Neural progenitor cell (in vitro differentiated cells): ENCODE data around the gene SLAMF7. TPM values are rescaled to one million over a fixed set of nuclear protein-coding genes. Genes with fewer than 3 reads are reported as not detected.

ENCODE experiments used
- DNase-seq: peaks from one replicate; pipeline ENCODE4 v3.0.0-alpha.2; 2016; ENCODE audit warnings: low spot score
- H2AFZ ChIP-seq: fragments of 200-600 bp; sonication (generic); replicated peaks from 2 replicates; pipeline ENCODE4 v1.6.1; 2016; ENCODE audit warnings: antibody characterized with exemption
- H3F3A ChIP-seq: fragments of 200-600 bp; sonication (generic); 2 replicates; pipeline ENCODE4 v1.6.1; 2016; ENCODE audit warnings: antibody characterized with exemption, low read depth
- H3K27ac ChIP-seq: fragments of 200-600 bp; sonication (generic); 2 replicates; pipeline ENCODE4 v1.5.1; 2016; ENCODE audit warnings: mild to moderate bottlenecking
- H3K27me3 ChIP-seq: fragments of 200-600 bp; sonication (generic); 2 replicates; pipeline ENCODE4 v1.6.1; 2016; ENCODE audit warnings: mild to moderate bottlenecking, moderate library complexity
- H3K36me3 ChIP-seq: fragments of 200-600 bp; sonication (generic); 2 replicates; pipeline ENCODE4 v1.5.1; 2016
- H3K4me1 ChIP-seq: fragments of 200-600 bp; sonication (generic); 2 replicates; pipeline ENCODE4 v1.6.1; 2016; ENCODE audit warnings: mixed run types
- H3K4me2 ChIP-seq: fragments of 200-600 bp; sonication (generic); 2 replicates; pipeline ENCODE4 v1.6.1; 2016
- H3K4me3 ChIP-seq: fragments of 200-600 bp; sonication (generic); 2 replicates; pipeline ENCODE4 v1.5.1; 2016
- H3K79me2 ChIP-seq: fragments of 200-600 bp; sonication (generic); 2 replicates; pipeline ENCODE4 v1.6.1; 2016; ENCODE audit warnings: low read depth
- H3K9ac ChIP-seq: fragments of 200-600 bp; sonication (generic); 2 replicates; pipeline ENCODE4 v1.6.1; 2016
- H3K9me3 ChIP-seq: fragments of 200-600 bp; sonication (generic); 2 replicates; pipeline ENCODE4 v1.5.1; 2016; ENCODE audit warnings: low read depth
- H4K20me1 ChIP-seq: fragments of 200-600 bp; sonication (generic); 2 replicates; pipeline ENCODE4 v1.6.1; 2016; ENCODE audit warnings: low read depth
- H3K27ac Mint-ChIP-seq: 3 replicates; pipeline ENCODE4 v1.8.0; 2021; ENCODE audit warnings: mixed read lengths
- H3K27me3 Mint-ChIP-seq: 2 replicates; pipeline ENCODE4 v1.8.0; 2022; ENCODE audit warnings: low read depth, mild to moderate bottlenecking, inconsistent platforms, moderate library complexity, mixed read lengths; ENCODE audit not compliant: insufficient read depth
- H3K36me3 Mint-ChIP-seq: 3 replicates; pipeline ENCODE4 v1.8.0; 2021; ENCODE audit warnings: mixed read lengths
- H3K4me1 Mint-ChIP-seq: 3 replicates; pipeline ENCODE4 v1.8.0; 2021; ENCODE audit warnings: mixed read lengths
- H3K4me3 Mint-ChIP-seq: 3 replicates; pipeline ENCODE4 v1.8.0; 2021; ENCODE audit warnings: mild to moderate bottlenecking, moderate library complexity, mixed read lengths
- H3K9me3 Mint-ChIP-seq: 3 replicates; pipeline ENCODE4 v1.8.0; 2020; ENCODE audit warnings: mixed read lengths
- EZH2 ChIP-seq: fragments of 200-600 bp; sonication (generic); IDR thresholded peaks from 2 replicates; pipeline ENCODE4 v1.6.1; 2017; ENCODE audit warnings: antibody characterized with exemption, mild to moderate bottlenecking, moderate library complexity
- EZH2phosphoT487 ChIP-seq: fragments of 200-600 bp; sonication (generic); IDR thresholded peaks from 2 replicates; pipeline ENCODE4 v1.6.1; 2017; ENCODE audit warnings: antibody characterized with exemption
- total RNA-seq: library from RNA; depleted of rRNA; stranded (reverse); fragments of >200 nt; gene quantifications from 2 replicates; pipeline ENCODE4 v1.2.3, GENCODE V29; 2015; ENCODE audit warnings: low replicate concordance
- TF ChIP-seq, protein P1 (sequence below): fragments of 200-600 bp; sonication (generic); IDR thresholded peaks from 2 replicates; pipeline ENCODE4 v1.5.1; 2017; ENCODE audit warnings: antibody characterized with exemption, mild to moderate bottlenecking

SLAMF7 gene
- total RNA-seq, 1 donor from 2014 or later = not detected

DNA sequence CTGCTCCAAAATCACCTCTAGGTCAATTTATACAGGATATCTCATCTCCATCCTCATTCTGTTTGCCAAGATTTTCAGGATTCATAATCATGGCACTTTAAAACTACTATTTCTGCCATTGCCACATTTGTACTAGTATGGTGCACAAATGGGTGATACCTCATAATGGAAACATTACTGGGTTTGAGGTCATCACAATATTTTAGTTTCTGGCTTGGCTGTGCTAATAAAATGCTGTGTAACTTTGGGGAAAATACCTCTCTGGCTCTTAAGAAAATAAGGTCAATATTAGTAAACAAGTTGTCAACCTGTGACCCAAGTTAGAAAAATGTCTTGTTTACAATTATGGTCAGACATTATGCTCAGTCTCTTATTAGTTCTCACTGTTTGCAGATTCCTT lies 4.7 kb upstream of the SLAMF7 start:
- H3K27ac Mint-ChIP-seq = no peak overlapping the region
- peaks cover 2% of the 10 kb centered on the region for H3K27me3 Mint-ChIP-seq

DNA sequence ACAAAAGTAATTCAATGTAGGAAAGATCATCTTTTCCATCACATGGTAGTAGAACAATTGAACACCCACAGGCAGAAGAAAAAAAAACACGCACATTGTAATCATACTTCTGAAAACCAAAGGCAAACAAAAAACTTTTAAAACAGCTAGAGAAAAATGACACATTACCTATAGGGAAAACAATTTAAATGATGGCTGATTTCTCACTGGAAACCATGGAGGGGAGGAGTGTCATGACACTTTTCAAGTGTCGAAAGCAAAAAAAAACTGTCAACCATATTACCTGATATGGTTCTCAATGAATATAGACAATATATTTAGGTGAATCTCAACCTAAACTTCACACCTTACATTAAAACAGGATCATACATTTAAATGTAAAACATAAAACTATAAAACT lies 776 bp upstream of the SLAMF7 start:
- no peaks in the 10 kb centered on the region for H3K4me1 Mint-ChIP-seq
- peaks cover 4% of the 10 kb centered on the region for H3K9me3 Mint-ChIP-seq
- Histone ChIP-seq H3K27ac (no peak overlapping the region), H3K36me3 (no peaks in the 10 kb centered on the region), H3K4me2 (no peak overlapping the region), H4K20me1 (no peaks in the 10 kb centered on the region), H3K9me3 (peaks cover 12% of the 10 kb centered on the region), H3K9ac (no peak overlapping the region), H3K79me2 (no peaks in the 10 kb centered on the region), H3K27me3 (no peaks in the 10 kb centered on the region), H3K4me1 (no peaks in the 10 kb centered on the region), H3F3A (no peaks in the 10 kb centered on the region), H3K4me3 (no peak overlapping the region), H2AFZ (no peak overlapping the region)
- H3K36me3 Mint-ChIP-seq = no peaks in the 10 kb centered on the region
- H3K27me3 Mint-ChIP-seq = peaks cover 3% of the 10 kb centered on the region
- DNase-seq = no peak
- H3K27ac Mint-ChIP-seq = no peak overlapping the region
- H3K4me3 Mint-ChIP-seq = no peak overlapping the region
- TF ChIP-seq EZH2 (no peak), EZH2phosphoT487 (no peak)
- TF ChIP-seq, protein P1, sequence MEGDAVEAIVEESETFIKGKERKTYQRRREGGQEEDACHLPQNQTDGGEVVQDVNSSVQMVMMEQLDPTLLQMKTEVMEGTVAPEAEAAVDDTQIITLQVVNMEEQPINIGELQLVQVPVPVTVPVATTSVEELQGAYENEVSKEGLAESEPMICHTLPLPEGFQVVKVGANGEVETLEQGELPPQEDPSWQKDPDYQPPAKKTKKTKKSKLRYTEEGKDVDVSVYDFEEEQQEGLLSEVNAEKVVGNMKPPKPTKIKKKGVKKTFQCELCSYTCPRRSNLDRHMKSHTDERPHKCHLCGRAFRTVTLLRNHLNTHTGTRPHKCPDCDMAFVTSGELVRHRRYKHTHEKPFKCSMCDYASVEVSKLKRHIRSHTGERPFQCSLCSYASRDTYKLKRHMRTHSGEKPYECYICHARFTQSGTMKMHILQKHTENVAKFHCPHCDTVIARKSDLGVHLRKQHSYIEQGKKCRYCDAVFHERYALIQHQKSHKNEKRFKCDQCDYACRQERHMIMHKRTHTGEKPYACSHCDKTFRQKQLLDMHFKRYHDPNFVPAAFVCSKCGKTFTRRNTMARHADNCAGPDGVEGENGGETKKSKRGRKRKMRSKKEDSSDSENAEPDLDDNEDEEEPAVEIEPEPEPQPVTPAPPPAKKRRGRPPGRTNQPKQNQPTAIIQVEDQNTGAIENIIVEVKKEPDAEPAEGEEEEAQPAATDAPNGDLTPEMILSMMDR = no peak

More for the DNA sequence above, 4.7 kb upstream of the SLAMF7 start:
- H3K27ac ChIP-seq = no peak overlapping the region
- no peaks in the 10 kb centered on the region for H4K20me1 ChIP-seq
- peaks cover 12% of the 10 kb centered on the region for H3K9me3 ChIP-seq
- TF ChIP-seq EZH2 (no peak), EZH2phosphoT487 (no peak)
- TF ChIP-seq, protein P1 = no peak
- no peaks in the 10 kb centered on the region for H3K36me3 ChIP-seq
- H3K4me3 ChIP-seq = no peak overlapping the region
- no peaks in the 10 kb centered on the region for H3K79me2 ChIP-seq
- DNase-seq = no peak
- Mint-ChIP-seq H3K9me3 (peaks cover 4% of the 10 kb centered on the region), H3K4me3 (no peak overlapping the region), H3K4me1 (no peaks in the 10 kb centered on the region), H3K36me3 (no peaks in the 10 kb centered on the region)
- no peaks in the 10 kb centered on the region for H3F3A ChIP-seq
- no peak overlapping the region for H3K9ac ChIP-seq
- no peaks in the 10 kb centered on the region for H3K4me1 ChIP-seq
- H2AFZ ChIP-seq = no peak overlapping the region
- H3K27me3 ChIP-seq = no peaks in the 10 kb centered on the region
- H3K4me2 ChIP-seq = no peak overlapping the region

DNA sequence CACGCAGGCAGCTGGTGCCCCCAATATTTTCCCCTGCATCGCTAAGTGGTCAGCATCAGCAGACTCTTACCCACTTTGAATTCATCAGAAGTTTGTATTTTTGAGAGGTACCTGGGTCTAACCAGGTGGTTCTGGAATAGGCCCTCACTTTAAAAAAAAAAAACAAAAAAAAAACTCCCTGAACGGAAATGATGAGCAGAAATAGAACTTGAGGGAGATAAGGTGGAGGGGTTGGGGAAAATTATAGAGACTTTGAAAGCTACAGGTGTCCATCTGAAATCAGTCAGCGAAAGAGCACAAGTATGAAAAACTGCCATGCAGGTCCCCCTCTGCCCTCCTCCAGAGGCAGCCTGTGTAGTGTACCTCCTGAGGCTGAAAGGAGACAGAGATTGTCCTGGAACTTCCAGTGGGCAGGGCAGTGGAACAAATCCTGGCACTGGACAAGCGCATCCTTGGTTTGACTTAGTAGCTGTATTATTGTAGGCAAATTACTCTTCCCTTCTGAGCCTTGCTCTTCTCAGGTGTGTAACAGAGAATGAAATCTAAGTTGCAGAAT lies 1.2 kb downstream of the SLAMF7 start:
- H4K20me1 ChIP-seq = no peaks in the 10 kb centered on the region
- H2AFZ ChIP-seq = no peak overlapping the region
- H3K36me3 ChIP-seq = no peaks in the 10 kb centered on the region
- no peaks in the 10 kb centered on the region for H3K4me1 ChIP-seq
- no peaks in the 10 kb centered on the region for H3K27me3 ChIP-seq
- H3K4me2 ChIP-seq = no peak overlapping the region
- H3K27ac ChIP-seq = no peak overlapping the region
- Mint-ChIP-seq H3K27me3 (peaks cover 3% of the 10 kb centered on the region), H3K27ac (no peak overlapping the region), H3K36me3 (no peaks in the 10 kb centered on the region), H3K9me3 (peaks cover 4% of the 10 kb centered on the region), H3K4me3 (no peak overlapping the region), H3K4me1 (no peaks in the 10 kb centered on the region)
- DNase-seq = no peak
- TF ChIP-seq EZH2 (no peak), EZH2phosphoT487 (no peak)
- TF ChIP-seq, protein P1 = no peak
- no peaks in the 10 kb centered on the region for H3K79me2 ChIP-seq
- H3F3A ChIP-seq = no peaks in the 10 kb centered on the region
- H3K9me3 ChIP-seq = peaks cover 12% of the 10 kb centered on the region
- no peak overlapping the region for H3K9ac ChIP-seq
- no peak overlapping the region for H3K4me3 ChIP-seq
